Activated naive CD4-positive, alpha-beta T cell treated with anti-CD3 and anti-CD28 coated beads, Interleukin-2, amount 50 U/mL, for 16 hours (primary cell): Measurements from ENCODE around the gene ZNF316.
"Not testable (repeated sequence)": the region's sequence is repeated elsewhere in the genome, so short reads cannot be mapped to it uniquely, and the experiment has no call there.

ENCODE experiments used
- DNase-seq: peaks from one replicate; pipeline ENCODE4 v3.0.0-alpha.2; 2020

ZNF316 gene

DNA sequence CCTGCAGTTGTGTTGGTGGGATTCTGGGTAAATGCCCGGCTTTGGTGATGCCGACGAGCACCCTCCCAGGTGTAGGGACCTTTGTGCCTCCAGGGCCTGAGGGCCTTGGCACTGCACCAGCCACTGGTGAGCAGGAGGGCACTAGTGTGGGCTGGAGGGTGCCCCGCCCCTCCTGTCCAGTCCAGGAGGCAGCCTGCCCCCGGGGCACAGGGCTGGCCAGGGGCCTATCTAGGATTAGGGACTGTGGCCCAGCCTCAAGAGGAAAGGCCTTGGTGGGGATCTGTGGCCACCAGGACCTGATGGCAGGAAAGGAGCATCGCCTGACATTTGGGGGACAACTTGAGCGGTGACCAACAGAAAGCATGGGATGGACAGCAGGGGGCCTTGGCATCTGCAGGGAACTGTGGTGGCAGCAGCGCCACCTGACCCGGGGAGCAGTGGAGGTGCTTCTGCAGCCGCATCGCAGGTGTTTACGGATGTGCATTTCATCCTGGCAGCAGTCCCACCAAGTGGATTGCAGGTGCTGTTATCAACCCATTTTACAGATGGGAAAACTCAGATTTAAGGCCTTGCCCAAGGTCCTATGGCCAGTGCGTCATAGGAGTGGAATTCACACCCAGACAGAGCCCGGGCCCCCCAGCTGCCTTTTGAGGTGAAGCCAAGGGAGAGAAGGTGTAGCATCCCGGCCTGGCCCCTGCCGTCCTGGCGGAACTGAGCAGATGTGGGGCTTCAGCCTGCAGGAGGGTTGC, 11.1 kb downstream of the ZNF316 start:
- no peak for DNase-seq

- DNase-seq, result no peak
Measured at GRCh38 chr7:6648815-6649104, 11.6 kb downstream of the ZNF316 start.

DNA sequence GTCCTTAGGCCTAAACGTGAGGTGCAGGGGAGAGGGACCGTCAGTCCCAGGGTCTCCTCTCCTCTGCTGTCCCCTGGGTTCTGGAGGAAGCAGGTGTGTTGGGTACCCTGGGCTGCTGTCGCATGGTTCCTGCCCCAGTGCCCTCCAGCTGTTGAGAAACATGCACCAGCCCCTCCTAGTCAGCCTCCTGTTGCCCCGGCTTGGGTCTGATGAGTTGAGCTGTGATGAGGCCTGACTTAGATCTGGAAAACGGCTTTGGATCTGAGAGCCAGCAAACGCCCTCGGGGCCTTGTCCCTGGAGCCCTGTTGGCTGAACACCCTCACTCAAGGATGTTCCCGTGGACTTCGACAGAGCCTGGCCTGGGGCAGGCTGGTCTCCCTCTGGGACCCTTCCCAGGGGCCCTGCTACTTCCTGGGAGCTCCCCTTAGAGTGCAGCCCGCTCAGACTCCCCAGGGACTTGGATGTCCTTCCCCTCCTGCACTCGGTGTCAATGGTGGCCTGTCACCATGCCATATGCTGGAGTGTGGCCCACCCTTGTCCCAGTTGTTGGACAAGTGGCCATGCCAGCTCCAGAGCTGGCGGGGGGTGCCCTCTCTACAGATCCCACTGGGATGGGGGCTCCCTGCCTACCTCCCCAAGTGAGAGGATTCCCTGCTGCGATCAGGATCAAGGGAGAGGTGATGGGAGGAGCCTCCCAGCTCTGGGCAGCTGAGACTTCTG, 12.3 kb downstream of the ZNF316 start:
- no peak for DNase-seq

GRCh38 chr7:6650086-6650485, 13.0 kb downstream of the ZNF316 start:
- DNase-seq, result no peak

GRCh38 chr7:6650521-6651011, 13.4 kb downstream of the ZNF316 start:
- DNase-seq, result no peak

GRCh38 chr7:6651851-6652445, 14.8 kb downstream of the ZNF316 start:
- DNase-seq, result no peak

DNA sequence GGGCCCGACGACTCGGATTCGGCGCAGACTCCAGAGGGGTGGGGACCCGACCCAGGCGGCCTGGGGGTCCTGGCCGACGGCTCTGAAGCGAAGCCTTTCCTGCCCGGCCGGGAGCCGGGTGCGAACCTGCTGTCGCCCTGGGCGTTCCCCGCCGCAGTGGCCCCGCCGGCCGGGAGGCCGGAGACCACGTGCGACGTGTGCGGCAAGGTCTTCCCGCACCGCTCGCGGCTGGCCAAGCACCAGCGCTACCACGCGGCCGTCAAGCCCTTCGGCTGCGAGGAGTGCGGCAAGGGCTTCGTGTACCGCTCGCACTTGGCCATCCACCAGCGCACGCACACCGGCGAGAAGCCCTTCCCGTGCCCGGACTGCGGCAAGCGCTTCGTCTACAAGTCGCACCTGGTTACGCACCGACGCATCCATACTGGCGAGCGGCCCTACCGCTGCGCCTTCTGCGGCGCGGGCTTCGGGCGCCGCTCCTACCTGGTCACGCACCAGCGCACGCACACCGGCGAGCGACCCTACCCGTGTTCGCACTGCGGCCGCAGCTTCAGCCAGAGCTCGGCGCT, 15.4 kb downstream of the ZNF316 start:
- no peak for DNase-seq

DNA sequence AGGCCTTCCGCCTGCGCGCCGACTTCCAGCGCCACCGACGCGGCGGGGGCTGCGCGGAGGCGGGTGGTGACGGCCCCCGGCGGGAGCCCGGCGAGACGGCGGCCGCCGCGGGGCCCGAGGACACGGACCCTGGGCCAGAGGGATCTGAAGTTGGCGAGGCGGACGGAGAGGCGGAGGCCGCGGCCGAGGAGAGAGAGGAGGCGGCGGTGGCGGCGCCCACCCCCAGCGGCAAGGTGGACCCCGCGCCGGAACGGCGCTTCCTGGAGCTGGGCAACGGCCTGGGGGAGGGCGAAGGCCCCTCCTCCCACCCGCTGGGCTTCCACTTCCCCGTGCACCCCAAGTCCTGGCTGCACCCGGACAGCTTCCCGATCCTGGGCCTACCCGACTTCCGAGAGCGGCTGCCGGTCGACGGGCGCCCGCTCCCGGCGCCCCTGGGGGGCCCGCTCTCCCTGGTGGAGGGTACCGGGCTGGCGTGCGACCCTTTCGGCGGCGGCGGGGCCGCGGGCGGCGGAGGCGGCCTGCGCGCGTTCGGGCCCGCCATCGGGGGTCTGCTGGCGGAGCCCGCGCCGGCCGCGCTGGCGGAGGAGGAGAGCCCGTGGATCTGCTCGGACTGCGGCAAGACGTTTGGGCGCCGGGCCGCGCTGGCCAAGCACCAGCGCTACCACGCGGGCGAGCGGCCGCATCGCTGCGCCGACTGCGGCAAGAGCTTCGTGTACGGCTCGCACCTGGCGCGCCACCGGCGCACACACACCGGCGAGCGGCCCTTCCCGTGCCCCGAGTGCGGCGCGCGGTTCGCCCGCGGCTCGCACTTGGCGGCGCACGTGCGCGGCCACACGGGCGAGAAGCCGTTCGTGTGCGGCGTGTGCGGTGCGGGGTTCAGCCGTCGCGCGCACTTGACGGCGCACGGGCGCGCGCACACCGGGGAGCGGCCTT, 16.2 kb downstream of the ZNF316 start:
- DNase-seq, result no peak

DNA sequence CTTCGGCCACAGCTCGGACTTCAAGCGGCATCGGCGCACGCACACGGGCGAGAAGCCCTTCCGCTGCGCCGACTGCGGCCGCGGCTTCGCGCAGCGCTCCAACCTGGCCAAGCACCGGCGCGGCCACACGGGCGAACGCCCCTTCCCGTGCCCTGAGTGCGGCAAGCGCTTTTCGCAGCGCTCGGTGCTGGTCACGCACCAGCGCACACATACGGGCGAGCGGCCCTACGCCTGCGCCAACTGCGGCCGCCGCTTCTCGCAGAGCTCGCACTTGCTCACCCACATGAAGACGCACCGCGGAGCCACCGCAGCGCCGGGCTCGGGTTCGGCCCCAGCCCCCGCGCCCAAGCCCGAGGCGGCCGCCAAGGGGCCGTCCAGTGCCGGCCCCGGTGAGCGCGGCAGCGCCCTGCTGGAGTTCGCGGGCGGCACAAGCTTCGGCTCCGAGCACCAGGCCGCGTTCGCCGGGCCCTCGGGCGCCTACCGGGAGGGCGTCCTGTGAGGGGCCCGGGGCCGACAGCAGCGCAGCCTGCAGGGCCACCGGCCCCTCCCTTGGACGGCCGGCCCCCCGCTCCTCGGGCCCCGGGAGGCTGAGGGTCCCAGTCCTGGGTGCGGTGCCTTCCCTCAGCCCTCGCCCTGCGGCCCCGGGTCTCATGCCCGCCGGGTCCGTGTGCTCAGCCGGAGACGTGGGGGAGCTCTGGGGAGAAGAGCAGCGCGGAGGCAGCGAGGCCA, 17.2 kb downstream of the ZNF316 start:
- DNase-seq, result no peak

DNA sequence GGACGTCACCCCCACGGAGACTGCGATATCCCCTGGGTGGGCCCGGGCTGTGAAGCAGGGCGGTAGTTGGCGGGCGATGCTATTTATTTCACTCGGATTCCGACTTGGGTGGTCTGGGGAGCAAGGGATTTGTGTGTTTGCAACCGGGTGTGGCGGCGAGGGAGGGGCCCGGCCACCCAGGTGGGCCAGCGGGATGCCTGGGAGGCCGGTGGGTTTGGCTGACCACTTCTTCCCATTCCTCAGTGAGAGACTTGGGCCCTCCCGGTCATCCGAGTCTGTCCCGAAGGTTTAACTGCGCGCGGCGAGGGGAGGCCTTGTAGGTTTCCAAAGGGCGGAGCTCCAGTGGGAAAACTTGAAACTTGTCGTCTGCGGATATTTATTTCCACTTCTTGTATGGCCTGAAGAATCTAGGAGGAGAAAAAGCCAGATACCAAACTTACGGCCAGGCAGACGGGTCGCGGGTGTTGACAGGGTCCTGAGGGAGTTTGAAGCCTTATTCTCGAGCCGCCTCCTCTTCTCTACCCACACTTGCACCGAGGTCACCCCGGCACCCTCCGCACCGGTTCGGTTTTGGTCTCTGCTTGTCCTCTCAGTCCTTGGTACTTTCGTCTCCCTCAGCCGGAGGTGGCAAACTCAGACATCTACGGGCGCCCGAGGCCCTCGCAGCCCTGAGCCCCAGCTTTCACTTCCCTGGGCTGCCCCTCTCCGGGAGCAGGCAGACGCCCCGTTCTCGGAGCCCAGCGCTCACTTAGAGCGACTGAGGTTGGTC, 17.9 kb downstream of the ZNF316 start:
- no peak for DNase-seq

DNA sequence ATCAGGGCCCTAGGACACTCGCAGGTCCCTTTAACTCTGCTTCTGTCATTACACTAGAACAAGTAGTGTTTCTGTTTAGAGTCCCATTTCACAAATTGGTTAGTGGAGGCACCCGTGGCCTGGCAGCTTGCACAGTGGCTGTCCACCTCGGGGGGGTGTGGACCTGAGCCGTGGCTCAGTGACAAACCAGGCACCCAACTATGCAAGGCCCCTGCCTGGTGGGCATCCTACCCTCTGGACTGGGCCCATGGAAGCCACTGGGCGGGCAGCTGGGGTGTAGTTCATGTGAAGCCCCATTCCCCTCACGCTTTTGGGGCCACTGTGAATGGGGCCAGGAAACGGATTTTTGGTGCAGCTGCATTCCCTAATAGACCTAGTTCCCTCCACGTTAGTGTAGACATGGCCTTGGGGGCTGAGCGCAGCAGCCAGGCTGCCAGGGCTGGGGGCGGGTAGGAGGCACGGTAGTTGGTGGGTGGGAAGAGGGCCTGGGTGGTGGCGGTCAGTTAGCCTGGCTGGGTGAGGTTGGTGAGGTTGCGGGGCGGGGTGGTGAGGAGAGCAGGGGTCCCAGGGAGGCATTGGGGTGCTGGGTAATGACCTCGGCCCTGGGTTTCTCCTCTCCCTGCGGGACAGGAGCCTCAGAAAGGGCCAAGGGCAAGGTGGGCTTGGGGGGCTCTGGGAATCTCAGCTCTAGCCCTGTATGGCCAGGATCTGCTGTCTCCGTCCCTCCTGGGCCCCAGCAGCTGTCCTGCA, 18.7 kb downstream of the ZNF316 start:
- DNase-seq, result no peak

DNA sequence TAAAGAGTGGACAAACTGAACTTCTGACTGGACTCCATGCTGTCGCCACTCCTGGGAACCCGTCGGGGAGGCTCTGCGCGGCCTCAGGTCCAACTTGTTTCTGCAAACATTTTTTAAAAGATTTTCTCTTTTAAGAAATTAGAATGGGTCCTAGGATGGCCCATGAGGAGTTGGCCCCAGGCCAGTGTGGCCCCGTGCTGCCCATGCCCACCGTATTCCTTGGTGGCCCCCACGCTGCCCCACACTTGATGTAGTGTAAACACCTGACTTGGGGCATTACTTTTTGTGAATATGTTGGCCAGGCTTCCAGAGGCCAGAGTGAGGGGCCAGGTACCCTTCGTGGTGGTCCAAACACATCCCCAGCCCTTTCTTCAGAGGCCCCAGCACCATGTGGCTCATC, 19.3 kb downstream of the ZNF316 start:
- DNase-seq, result no peak

DNA sequence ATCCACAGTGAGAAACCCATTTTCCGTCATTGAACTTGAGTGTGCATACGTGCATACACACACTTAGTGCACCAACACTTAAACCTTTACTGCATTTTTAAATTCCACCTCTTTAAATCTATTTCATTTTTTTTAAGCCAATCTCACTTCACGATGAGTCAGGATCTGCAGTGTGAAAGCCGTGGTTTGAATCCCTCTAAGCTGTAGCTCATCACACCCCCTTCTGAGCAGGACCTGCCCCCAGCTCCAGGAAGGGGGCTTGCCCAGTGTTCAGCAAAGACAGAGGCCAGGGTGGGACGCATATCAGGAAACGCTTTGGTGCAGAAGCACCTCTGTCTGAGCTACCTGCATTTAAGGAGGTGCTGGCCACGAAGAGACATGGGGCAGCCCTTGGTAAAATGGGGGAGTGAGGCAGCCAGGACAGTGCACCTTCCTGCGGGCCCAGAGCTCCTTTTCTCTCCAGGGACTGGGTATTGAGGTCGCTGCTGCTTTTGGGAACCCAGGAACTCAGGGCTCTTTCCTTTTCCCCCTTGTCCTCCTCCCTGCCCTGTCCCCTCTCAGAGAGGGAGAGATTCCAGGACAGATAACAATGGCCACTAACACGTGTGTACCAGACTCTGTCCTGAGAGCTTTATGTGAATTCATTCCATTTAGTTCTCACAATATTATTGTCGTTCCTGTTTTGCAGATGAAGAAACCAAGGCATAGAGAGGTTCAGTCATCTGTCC, 21.7 kb downstream of the ZNF316 start:
- DNase-seq, result no peak

DNA sequence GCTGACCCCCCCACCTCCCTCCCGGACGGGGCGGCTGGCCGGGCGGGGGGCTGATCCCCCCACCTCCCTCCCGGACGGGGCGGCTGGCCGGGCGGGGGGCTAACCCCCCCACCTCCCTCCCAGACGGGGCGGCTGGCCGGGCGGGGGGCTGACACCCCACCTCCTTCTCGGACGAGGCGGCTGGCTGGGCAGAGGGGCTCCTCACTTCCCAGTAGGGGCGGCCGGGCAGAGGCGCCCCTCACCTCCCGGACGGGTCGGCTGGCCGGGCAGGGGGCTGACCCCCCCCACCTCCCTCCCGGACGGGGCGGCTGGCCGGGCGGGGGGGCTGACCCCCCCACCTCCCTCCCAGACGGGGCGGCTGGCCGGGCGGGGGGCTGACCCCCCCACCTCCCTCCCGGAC, 33.7 kb downstream of the ZNF316 start:
- not testable (repeated sequence) for DNase-seq

DNA sequence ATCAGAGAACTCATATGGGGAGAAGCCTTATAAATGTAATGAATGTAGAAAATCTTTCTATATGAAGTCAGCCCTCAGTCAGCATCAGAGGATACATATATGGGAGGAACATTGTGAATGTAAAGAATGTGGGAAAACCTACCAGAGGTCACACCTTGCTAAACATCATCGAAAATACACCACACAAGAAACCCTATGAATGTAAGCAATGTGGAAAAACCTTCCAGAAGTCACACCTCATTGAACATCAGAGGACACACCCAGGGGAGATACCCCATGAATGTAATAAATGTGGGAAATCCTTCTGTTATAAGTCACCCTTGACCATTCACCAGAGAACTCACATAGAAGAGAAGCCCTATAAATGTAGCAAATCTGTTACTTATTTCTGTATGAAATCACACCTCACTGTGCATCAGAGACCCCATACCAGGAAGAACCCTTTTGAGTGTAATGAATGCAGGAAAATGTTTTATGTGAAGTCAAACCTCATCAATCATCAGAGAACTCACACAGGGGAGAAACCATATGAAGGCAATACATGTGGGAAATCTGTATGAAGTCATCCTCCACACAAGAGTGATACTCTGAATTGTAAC, 38.8 kb downstream of the ZNF316 start:
- DNase-seq, result no peak

GRCh38 chr7:6680146-6680545, 43.0 kb downstream of the ZNF316 start:
- DNase-seq, result no peak

- DNase-seq, result no peak
Measured at GRCh38 chr7:6691103-6691502, 54.0 kb downstream of the ZNF316 start.

DNA sequence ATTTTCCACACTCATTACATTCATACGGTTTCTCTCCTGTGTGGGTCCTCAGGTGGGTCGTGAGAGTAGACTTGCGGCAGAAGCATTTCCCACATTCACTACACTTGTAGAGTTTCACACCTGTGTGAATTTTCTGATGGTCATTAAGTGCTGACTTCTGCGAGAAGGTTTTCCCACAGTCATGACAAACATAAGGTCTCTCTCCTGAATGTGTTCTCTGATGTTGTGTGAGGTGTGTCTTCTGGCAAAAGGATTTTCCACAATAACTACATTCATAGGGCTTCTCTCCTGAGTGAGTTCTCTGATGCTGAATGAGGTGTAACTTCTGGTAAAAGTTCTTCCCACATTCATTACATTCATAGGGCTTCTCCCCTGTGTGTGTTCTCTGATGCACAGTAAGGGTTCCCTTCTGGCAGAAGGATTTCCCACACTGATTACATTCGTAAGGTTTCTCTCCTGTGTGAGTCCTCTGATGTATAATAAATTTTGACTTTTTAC, 54.5 kb downstream of the ZNF316 start:
- no peak for DNase-seq

GRCh38 chr7:6700793-6701192, 63.7 kb downstream of the ZNF316 start:
- DNase-seq, result no peak
